H7 (cell line): ENCODE measurements around the gene ZNF595. TPM values are rescaled to one million over a fixed set of nuclear protein-coding genes. Genes with fewer than 3 reads are reported as not detected.
"Not testable (repeated sequence)": the region's sequence is repeated elsewhere in the genome, so short reads cannot be mapped to it uniquely, and the experiment has no call there.

Experiments
- DNase-seq: peaks from one replicate; pipeline ENCODE4 v3.0.0; 2012
- H3K27me3 ChIP-seq: 2 replicates; pipeline ENCODE4 v1.6.0; 2011; ENCODE audit warnings: mild to moderate bottlenecking, low read length; ENCODE audit not compliant: control insufficient read depth, insufficient read depth
- H3K36me3 ChIP-seq: replicated peaks from 2 replicates; pipeline ENCODE4 v1.5.1; 2011; ENCODE audit warnings: low read length; ENCODE audit not compliant: control insufficient read depth, insufficient read depth
- H3K4me3 ChIP-seq: 2 replicates; pipeline ENCODE4 v1.5.1; 2011; ENCODE audit warnings: low read depth, mild to moderate bottlenecking, control low read depth, low read length, moderate library complexity; ENCODE audit not compliant: insufficient read depth
- total RNA-seq: library from RNA; depleted of rRNA; stranded (reverse); fragments of >200 nt; shearing (Covaris generic); gene quantifications from 2 replicates; pipeline ENCODE4 v1.2.3, GENCODE V29; 2014

The ZNF595 gene
- total RNA-seq, 1 experiment from 2014 or later = 0.17 TPM

GRCh38 chr4:43375-43774 is 9.7 kb upstream of the ZNF595 start:
- not testable (repeated sequence) for H3K27me3 ChIP-seq, H3K36me3 ChIP-seq, H3K4me3 ChIP-seq, DNase-seq

- not testable (repeated sequence) for DNase-seq, H3K27me3 ChIP-seq, H3K36me3 ChIP-seq, H3K4me3 ChIP-seq
Measured at GRCh38 chr4:51253-51652, 1.9 kb upstream of the ZNF595 start.

GRCh38 chr4:51655-52277 is 1.4 kb upstream of the ZNF595 start:
- not testable (repeated sequence) for H3K27me3 ChIP-seq, H3K4me3 ChIP-seq, H3K36me3 ChIP-seq, DNase-seq

DNA sequence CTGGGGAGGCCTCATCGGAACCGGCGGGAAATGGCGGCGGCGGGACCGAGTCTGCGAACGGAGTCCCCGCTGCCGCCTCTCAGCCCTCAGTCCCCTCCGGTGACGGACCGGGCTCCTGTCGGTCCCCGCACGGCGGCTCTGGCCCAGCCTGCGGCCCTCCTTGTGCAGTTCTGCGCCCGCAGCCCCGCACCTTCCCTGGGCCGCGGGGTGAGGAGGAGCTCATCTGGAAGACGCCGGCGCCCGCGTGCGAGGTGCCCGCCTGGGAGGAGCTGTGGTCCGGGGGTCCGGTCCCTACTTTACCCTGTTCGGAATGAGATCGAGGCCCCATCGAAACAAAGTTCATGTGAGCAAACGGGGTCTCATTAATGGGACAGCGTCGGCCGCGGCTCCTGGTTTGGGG is 400 bp downstream of the ZNF595 start:
- H3K27me3 ChIP-seq, H3K36me3 ChIP-seq, DNase-seq, H3K4me3 ChIP-seq: not testable (repeated sequence)

- not testable (repeated sequence) for H3K36me3 ChIP-seq, DNase-seq, H3K27me3 ChIP-seq, H3K4me3 ChIP-seq
Measured at GRCh38 chr4:64733-65132, 11.6 kb downstream of the ZNF595 start.

GRCh38 chr4:71830-72229 is 18.7 kb downstream of the ZNF595 start:
- no peak overlapping the region for H3K4me3 ChIP-seq

GRCh38 chr4:85951-86350 is 32.8 kb downstream of the ZNF595 start:
- no peak for DNase-seq
- no peaks in the 10 kb centered on the region for H3K27me3 ChIP-seq
- H3K36me3 ChIP-seq = no peaks in the 10 kb centered on the region; the same call in 1 of the 2 replicates
- no peak overlapping the region for H3K4me3 ChIP-seq

More at GRCh38 chr4:71830-72229, 18.7 kb downstream of the ZNF595 start:
- H3K36me3 ChIP-seq = peaks cover 2% of the 10 kb centered on the region; the same call in 1 of the 2 replicates
- H3K27me3 ChIP-seq = no peaks in the 10 kb centered on the region
- DNase-seq = no peak

DNA sequence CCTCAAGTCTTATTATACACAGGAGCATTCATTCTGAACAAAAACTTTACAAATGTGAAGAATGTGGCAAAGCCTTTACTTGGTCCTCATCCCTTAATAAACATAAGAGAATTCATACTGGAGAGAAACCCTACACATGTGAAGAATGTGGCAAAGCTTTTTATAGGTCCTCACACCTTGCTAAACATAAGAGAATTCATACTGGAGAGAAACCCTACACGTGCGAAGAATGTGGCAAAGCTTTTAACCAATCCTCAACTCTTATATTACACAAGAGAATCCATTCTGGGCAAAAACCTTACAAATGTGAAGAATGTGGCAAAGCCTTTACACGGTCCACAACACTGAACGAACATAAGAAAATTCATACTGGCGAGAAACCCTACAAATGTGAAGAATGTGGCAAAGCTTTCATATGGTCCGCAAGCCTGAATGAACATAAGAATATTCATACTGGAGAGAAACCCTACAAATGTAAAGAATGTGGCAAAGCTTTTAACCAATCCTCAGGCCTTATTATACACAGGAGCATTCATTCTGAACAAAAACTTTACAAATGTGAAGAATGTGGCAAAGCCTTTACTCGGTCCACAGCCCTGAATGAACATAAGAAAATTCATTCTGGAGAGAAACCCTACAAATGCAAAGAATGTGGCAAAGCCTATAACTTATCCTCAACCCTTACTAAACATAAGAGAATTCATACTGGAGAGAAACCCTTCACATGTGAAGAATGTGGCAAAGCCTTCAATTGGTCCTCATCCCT is 33.6 kb downstream of the ZNF595 start:
- H3K27me3 ChIP-seq, H3K4me3 ChIP-seq, DNase-seq, H3K36me3 ChIP-seq: not testable (repeated sequence)

- H3K36me3 ChIP-seq = no peaks in the 10 kb centered on the region
- no peak for DNase-seq
- H3K27me3 ChIP-seq = no peaks in the 10 kb centered on the region
- H3K4me3 ChIP-seq = no peak overlapping the region
Measured at GRCh38 chr4:98386-98785, 45.3 kb downstream of the ZNF595 start.

- Histone ChIP-seq H3K4me3 (no peak overlapping the region), H3K27me3 (no peaks in the 10 kb centered on the region), H3K36me3 (no peaks in the 10 kb centered on the region)
- no peak for DNase-seq
Measured at GRCh38 chr4:99863-100262, 46.7 kb downstream of the ZNF595 start.

DNA sequence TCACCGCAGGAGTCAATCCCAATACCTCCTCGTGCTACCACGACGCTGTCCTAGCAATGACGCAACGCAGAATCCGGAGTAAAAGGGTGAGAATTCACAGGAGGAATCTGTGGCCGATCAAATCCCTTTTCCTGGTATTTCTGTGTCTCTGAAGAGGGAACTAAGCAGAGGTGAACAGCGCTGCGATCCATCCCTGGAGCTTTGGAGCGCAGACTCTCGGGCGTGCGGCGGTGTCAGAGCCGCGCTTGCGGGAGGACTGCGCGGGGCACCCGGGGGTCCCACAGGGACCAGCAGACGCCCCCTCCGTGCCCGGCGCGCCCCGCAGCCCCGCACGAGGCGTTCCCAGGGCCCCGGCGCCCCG is 53.9 kb downstream of the ZNF595 start:
- no peaks in the 10 kb centered on the region for H3K36me3 ChIP-seq
- DNase-seq = no peak
- no peaks in the 10 kb centered on the region for H3K27me3 ChIP-seq
- H3K4me3 ChIP-seq = no peak overlapping the region

DNA sequence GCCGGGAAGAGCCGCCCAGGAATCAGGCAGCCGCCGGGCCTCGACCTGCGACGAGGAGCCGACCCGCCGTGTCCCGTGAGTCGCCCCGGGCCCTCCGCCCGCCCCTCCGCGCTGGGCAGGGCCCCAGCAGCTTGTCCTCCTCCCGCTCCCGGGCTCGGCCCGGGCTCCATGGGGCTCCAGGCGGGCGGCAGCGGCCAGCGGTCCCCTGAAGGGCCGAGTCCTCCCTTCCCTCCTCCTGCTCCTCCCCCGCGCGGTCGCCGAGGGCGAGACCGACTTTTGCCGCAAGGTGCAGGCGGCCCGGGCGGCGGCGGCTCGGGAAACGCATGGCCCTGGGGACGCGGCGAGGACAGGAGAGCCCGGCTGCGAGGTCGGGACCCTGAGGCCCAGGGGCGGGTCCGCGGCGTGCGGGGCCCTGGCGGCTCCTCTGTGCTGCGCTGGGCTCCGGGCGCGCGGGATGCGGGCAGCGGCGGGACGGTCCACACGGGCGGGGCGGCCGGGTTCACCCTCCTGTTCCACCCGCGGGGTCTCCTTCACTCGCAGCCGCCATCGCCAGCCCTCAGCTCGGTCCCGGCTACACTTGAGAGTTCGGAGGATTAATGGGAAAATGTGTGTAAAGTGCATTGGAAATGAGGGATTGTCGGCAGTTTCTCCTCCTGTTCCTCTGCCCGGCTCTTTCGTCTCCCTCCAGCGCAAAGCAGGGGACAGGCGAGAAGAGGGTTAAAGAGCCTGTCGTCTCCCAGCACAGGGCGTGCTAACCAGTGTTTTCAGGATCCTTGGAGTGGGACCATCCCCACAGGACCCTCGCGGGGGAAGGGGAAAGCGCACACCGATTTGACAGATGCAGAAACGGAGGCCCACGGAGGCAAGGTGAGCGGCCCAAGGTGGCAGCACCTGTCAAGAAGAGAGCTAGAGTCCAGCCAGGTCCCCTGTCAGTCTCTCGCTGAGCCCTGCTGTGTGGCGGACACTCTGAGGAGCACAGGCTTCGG is 54.6 kb downstream of the ZNF595 start:
- H3K4me3 ChIP-seq = no peak overlapping the region
- DNase-seq = peak; percentile 24
- H3K36me3 ChIP-seq = no peaks in the 10 kb centered on the region
- H3K27me3 ChIP-seq = no peaks in the 10 kb centered on the region

- Histone ChIP-seq H3K27me3 (no peaks in the 10 kb centered on the region), H3K4me3 (no peak overlapping the region), H3K36me3 (no peaks in the 10 kb centered on the region)
- no peak for DNase-seq
Measured at GRCh38 chr4:112771-113170, 59.6 kb downstream of the ZNF595 start.

GRCh38 chr4:113732-114131 is 60.6 kb downstream of the ZNF595 start:
- no peaks in the 10 kb centered on the region for H3K36me3 ChIP-seq
- no peak for DNase-seq

More at GRCh38 chr4:113732-114131, 60.6 kb downstream of the ZNF595 start:
- Histone ChIP-seq H3K27me3 (no peaks in the 10 kb centered on the region), H3K4me3 (no peak overlapping the region)
